ENCODE data around the gene GNL3.

- TF ChIP-seq CTCF (IDR thresholded peaks at IDR 0.05), result no peak
- no peak for TF ChIP-seq EP300 (IDR thresholded peaks at IDR 0.05; ENCODE audit: low read depth)
Observed at GRCh38 chr3:52714335-52715302, 28.8 kb downstream of the GNL3 start.
